Prostate gland (tissue), 2 donors: Measurements from ENCODE around the gene SYNGR4. TPM values are rescaled to one million over a fixed set of nuclear protein-coding genes. Genes with fewer than 3 reads are reported as not detected.

Experiments
- DNase-seq: peaks from one replicate; pipeline ENCODE4 v3.0.0-alpha.2; 2019; ENCODE audit warnings: low spot score
- H3K27ac ChIP-seq, 2 donors: fragments of 200-600 bp; sonication (generic); 2 replicates each; pipeline ENCODE4 v1.5.1; 2017 to 2019
- H3K27me3 ChIP-seq: fragments of 200-600 bp; sonication (generic); replicated peaks from 2 replicates; pipeline ENCODE4 v1.5.1; 2019; ENCODE audit not compliant: insufficient read depth
- H3K36me3 ChIP-seq, 2 donors: fragments of 200-600 bp; sonication (generic); 1 replicate in 1 of 2; 2 replicates in 1 of 2; pipeline versions ENCODE4 v1.5.1 to v1.8.1; 2017 to 2019
- H3K4me1 ChIP-seq: fragments of 200-600 bp; sonication (generic); replicated peaks from 2 replicates; pipeline ENCODE4 v1.5.1; 2019
- H3K4me3 ChIP-seq, 2 donors: fragments of 200-600 bp; sonication (generic); 2 replicates each; pipeline ENCODE4 v1.5.1; 2017 to 2019
- H3K9me3 ChIP-seq: fragments of 200-600 bp; sonication (generic); 2 replicates; pipeline ENCODE4 v1.5.1; 2017
- POLR2A ChIP-seq: fragments of 450-650 bp; IDR thresholded peaks from one replicate; pipeline ENCODE4 v1.6.1; 2016; ENCODE audit warnings: antibody characterized with exemption, mild to moderate bottlenecking
- POLR2AphosphoS5 ChIP-seq: sonication (generic); formaldehyde crosslinking; IDR thresholded peaks from one replicate; pipeline ENCODE4 v1.6.1; 2017; ENCODE audit warnings: antibody characterized with exemption
- WGBS: methylation state at CpG from one replicate; pipeline ENCODE4 v1.1.5; 2018; 5-methylcytosine and 5-hydroxymethylcytosine counted together
- intact Hi-C: fragments of 100-400 bp; cut with DNase I; formaldehyde crosslinking; loops from one replicate; pipeline ENCODE4 v1.14.2; 2022
- total RNA-seq, 2 donors: library from RNA; depleted of rRNA; stranded (reverse); fragments of >200 nt; gene quantifications; one replicate each; pipeline ENCODE4 v1.1.0, GENCODE V29; 2016
- TF ChIP-seq, protein P1 (sequence below), 4 experiments: fragments of 200-600 bp in 2 of 4; fragments of 450-650 bp in 2 of 4; sonication (generic) in 2 of 4; IDR thresholded peaks; 1 replicate in 3 of 4; 2 replicates in 1 of 4; pipeline ENCODE4 v1.5.1; 2016 to 2019; ENCODE audit warnings: antibody characterized with exemption in 4 of 4, mild to moderate bottlenecking in 2 of 4, moderate library complexity in 2 of 4

SYNGR4 gene
- total RNA-seq, 2 donors from 2014 or later, result 2.8 TPM; not detected in 1

DNA sequence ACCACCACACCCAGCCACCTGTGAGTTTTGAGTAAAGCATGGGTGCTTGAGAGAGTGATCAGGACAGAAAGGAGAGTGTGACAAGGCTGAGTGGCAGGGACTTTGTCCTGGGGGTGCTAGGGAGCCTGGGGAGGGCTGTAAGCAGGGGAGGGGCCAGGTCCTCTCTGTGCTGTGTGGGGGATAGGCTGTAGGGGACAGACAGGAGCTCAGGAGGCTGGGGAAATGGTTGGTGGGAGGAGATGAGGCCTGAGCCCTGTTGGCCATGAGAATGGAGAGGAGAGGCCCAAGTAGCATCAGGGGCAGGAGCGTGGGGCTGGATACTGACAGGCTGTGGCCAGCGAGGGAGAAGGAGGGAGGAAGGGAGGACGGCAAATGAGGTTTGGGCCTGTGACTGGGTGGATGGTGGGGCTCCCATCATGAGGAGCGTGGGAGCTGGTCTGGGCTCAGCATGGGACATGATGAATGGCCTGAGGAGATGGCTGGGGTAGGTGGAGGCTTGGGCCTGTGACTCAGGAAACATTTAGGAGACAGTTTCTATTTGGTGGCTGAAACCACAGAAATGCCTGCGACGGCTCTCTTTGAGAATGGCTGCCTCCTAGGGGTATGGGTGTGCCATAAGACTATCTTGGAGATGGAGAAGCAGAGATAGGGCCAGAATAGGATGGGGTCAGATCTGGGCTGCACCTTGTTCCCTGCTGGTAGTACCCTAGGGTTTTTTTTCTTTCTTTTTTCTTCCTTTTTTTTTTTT is 54.3 kb downstream of the SYNGR4 start:
- Histone ChIP-seq H3K27me3 (no peaks in the 10 kb centered on the region), H3K4me3 (no peak overlapping the region), H3K9me3 (no peaks in the 10 kb centered on the region), H3K27ac (no peak overlapping the region), H3K36me3 (no peaks in the 10 kb centered on the region), H3K4me1 (no peaks in the 10 kb centered on the region)
- intact Hi-C loops, result no loop called here
- 85% methylated on average over 6 of the region's 6 CpGs for WGBS
- DNase-seq, result no peak
- TF ChIP-seq, protein P1, sequence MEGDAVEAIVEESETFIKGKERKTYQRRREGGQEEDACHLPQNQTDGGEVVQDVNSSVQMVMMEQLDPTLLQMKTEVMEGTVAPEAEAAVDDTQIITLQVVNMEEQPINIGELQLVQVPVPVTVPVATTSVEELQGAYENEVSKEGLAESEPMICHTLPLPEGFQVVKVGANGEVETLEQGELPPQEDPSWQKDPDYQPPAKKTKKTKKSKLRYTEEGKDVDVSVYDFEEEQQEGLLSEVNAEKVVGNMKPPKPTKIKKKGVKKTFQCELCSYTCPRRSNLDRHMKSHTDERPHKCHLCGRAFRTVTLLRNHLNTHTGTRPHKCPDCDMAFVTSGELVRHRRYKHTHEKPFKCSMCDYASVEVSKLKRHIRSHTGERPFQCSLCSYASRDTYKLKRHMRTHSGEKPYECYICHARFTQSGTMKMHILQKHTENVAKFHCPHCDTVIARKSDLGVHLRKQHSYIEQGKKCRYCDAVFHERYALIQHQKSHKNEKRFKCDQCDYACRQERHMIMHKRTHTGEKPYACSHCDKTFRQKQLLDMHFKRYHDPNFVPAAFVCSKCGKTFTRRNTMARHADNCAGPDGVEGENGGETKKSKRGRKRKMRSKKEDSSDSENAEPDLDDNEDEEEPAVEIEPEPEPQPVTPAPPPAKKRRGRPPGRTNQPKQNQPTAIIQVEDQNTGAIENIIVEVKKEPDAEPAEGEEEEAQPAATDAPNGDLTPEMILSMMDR (IDR thresholded peaks at IDR 0.05), result no peak
- TF ChIP-seq POLR2A (no peak), POLR2AphosphoS5 (no peak)

DNA sequence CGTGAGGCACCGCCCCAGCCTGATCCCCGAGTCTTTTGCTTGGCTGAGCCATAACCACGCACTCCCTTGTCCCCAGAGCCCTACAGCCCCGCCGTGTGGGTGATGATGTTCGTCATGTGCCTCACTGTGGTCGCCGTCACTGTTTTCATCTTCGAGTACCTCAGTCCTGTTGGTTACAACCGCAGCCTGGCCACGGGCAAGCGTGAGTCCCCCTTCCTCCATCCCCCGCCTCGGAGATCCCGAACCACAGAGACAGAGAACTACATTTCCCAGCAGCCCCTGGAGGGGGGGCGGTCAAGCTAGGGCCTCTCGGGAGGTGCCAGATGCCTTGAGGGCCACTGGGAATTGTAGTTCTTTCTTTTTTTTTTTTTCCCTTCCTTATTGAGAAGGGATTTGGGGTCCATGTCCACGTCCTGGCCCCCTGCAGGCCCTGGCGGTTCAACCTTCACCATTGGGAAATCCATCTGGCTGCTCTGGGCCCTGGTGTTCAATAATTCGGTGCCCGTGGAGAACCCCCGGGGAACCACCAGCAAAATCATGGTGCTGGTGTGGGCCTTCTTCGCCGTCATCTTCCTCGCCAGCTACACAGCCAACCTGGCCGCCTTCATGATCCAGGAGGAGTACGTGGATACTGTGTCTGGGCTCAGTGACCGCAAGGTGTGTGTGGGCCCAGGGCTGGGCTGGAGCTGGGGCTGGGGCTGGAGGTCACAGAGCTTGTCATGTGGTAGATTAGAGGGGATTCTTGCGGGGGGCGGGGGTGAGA is 55.2 kb downstream of the SYNGR4 start:
- Histone ChIP-seq H3K9me3 (no peaks in the 10 kb centered on the region), H3K27ac (no peak overlapping the region), H3K4me1 (no peaks in the 10 kb centered on the region), H3K36me3 (no peaks in the 10 kb centered on the region), H3K27me3 (no peaks in the 10 kb centered on the region), H3K4me3 (no peak overlapping the region)
- peak; percentile 48 for TF ChIP-seq POLR2AphosphoS5
- TF ChIP-seq, protein P1 (IDR thresholded peaks at IDR 0.05), result no peak
- intact Hi-C loops, result no loop called here
- DNase-seq, result no peak
- 76% methylated on average over 31 of the region's 31 CpGs for WGBS

GRCh38 chr19:48421548-48421947 is 57.4 kb downstream of the SYNGR4 start:
- intact Hi-C loops, result no loop called here
- Histone ChIP-seq H3K27ac (peak overlapping the region in 1 of 2 donors; percentile 11), H3K4me3 (no peak overlapping the region), H3K27me3 (no peaks in the 10 kb centered on the region), H3K4me1 (no peaks in the 10 kb centered on the region), H3K9me3 (no peaks in the 10 kb centered on the region), H3K36me3 (no peaks in the 10 kb centered on the region)
- TF ChIP-seq POLR2AphosphoS5, result no peak
- no peak for TF ChIP-seq POLR2A
- TF ChIP-seq, protein P1 (IDR thresholded peaks at IDR 0.05), result no peak
- WGBS, result 44% methylated on average over 10 of the region's 16 CpGs
- no peak for DNase-seq

- no peaks in the 10 kb centered on the region for H3K4me1 ChIP-seq
- H3K9me3 ChIP-seq, result no peaks in the 10 kb centered on the region
- intact Hi-C loops, result no loop called here
- no peak for TF ChIP-seq POLR2AphosphoS5
- TF ChIP-seq, protein P1 (IDR thresholded peaks at IDR 0.05), result no peak
- WGBS, result 46% methylated on average over 8 of the region's 8 CpGs
- H3K27me3 ChIP-seq, result no peaks in the 10 kb centered on the region
- no peak overlapping the region for H3K27ac ChIP-seq
- no peaks in the 10 kb centered on the region for H3K36me3 ChIP-seq
- H3K4me3 ChIP-seq, result no peak overlapping the region
- no peak for DNase-seq
Observed at GRCh38 chr19:48424694-48425219, 60.6 kb downstream of the SYNGR4 start.

Other genes with a start within 250 kb of the SYNGR4 start
- 10 to 100 TPM; 30.6 to 58.7 TPM for gene LIG1, start 194.0 kb upstream of the SYNGR4 start, total RNA-seq
- gene ZSWIM9, start 193.7 kb upstream of the SYNGR4 start, total RNA-seq, result 1 to 10 TPM; 4.1 to 7.2 TPM
- gene CARD8, start 108.5 kb upstream of the SYNGR4 start, total RNA-seq, result 10 to 100 TPM; 12.6 to 49.0 TPM
- gene ZNF114, start 94.3 kb upstream of the SYNGR4 start, total RNA-seq, result under 1 TPM; 0.23 to 0.74 TPM
- gene EMP3, start 38.8 kb upstream of the SYNGR4 start, total RNA-seq, result 10 to 100 TPM in 1 of 2 donors, 1 to 10 TPM in 1; 5.9 to 38.6 TPM
- gene TMEM143, start 427 bp upstream of the SYNGR4 start, total RNA-seq, result 10 to 100 TPM in 1 of 2 donors, 1 to 10 TPM in 1; 4.6 to 14.9 TPM
- 100 to 1,000 TPM; 153 to 179 TPM for gene KDELR1, start 27.2 kb downstream of the SYNGR4 start, total RNA-seq
- gene GRIN2D, start 29.3 kb downstream of the SYNGR4 start, total RNA-seq, result 1 to 10 TPM in 1 of 2 donors, under 1 TPM in 1; 0.73 to 1.8 TPM
- 10 to 100 TPM; 26.2 to 39.7 TPM for gene GRWD1, start 81.6 kb downstream of the SYNGR4 start, total RNA-seq
- gene KCNJ14, start 91.2 kb downstream of the SYNGR4 start, total RNA-seq, result 1 to 10 TPM in 1 of 2 donors, under 1 TPM in 1; 0.45 to 2.2 TPM
- gene CYTH2, start 105.0 kb downstream of the SYNGR4 start, total RNA-seq, result 10 to 100 TPM; 50.6 to 97.1 TPM
- gene LMTK3, start 147.5 kb downstream of the SYNGR4 start, total RNA-seq, result 10 to 100 TPM in 1 of 2 donors, 1 to 10 TPM in 1; 7.4 to 10.2 TPM
- gene SULT2B1, start 187.8 kb downstream of the SYNGR4 start, total RNA-seq, result 10 to 100 TPM; 14.6 to 43.0 TPM
- gene SPACA4, start 242.4 kb downstream of the SYNGR4 start, total RNA-seq, result 1 to 10 TPM in 1 of 2 donors, under 1 TPM in 1; 0.32 to 6.0 TPM